WTC11 (cell line): ENCODE results near the gene PNO1. TPM values are rescaled to one million over a fixed set of nuclear protein-coding genes. Genes with fewer than 3 reads are reported as not detected.

Experiments
- ATAC-seq: fragments of 200-7000 bp; cut with Tn5 transposase; 2 replicates; pipeline ENCODE4 v1.10.0; 2021; ENCODE audit warnings: mild to moderate bottlenecking, moderate library complexity
- CTCF ChIA-PET: fragments of 300-600 bp; sonication (Branson Sonifier 250); formaldehyde crosslinking; loops from one replicate; lab custom pipeline; 2021; ENCODE audit warnings: antibody characterized with exemption; lab: Charles Lee
- POLR2A ChIA-PET: fragments of 350-600 bp; sonication (Branson Sonifier 250); formaldehyde crosslinking; loops from one replicate; lab custom pipeline; 2021; ENCODE audit warnings: antibody characterized with exemption; lab: Charles Lee
- DNase-seq: peaks from one replicate; pipeline ENCODE4 v3.0.0; 2021; ENCODE audit warnings: low spot score
- H3K27ac Mint-ChIP-seq: 2 replicates; pipeline ENCODE4 v1.8.0; 2021; ENCODE audit warnings: mixed read lengths
- H3K27me3 Mint-ChIP-seq: 2 replicates; pipeline ENCODE4 v1.8.0; 2021; ENCODE audit warnings: low read depth, mild to moderate bottlenecking, moderate library complexity, mixed read lengths
- H3K36me3 Mint-ChIP-seq: 2 replicates; pipeline ENCODE4 v1.8.0; 2021; ENCODE audit warnings: mixed read lengths
- H3K4me1 Mint-ChIP-seq: 2 replicates; pipeline ENCODE4 v1.8.0; 2022; ENCODE audit warnings: mixed read lengths
- H3K4me3 Mint-ChIP-seq: 2 replicates; pipeline ENCODE4 v1.8.0; 2021; ENCODE audit warnings: mild to moderate bottlenecking, moderate library complexity, mixed read lengths
- H3K9me3 Mint-ChIP-seq: 2 replicates; pipeline ENCODE4 v1.8.0; 2021; ENCODE audit warnings: mixed read lengths
- ATF3 ChIP-seq: sonication (generic); formaldehyde crosslinking; conservative IDR thresholded peaks from 2 replicates; pipeline ENCODE4 v1.8.1; 2022; ENCODE audit warnings: mild to moderate bottlenecking, missing genetic modification reagents
- ERG ChIP-seq: fragments of 250-450 bp; sonication (Bioruptor Pico); IDR thresholded peaks from 2 replicates; pipeline ENCODE4 v1.8.0; 2021; ENCODE audit warnings: mild to moderate bottlenecking
- FOXK1 ChIP-seq: sonication (generic); formaldehyde crosslinking; IDR thresholded peaks from 2 replicates; pipeline ENCODE4 v1.8.0; 2022; ENCODE audit warnings: mild to moderate bottlenecking, moderate library complexity, missing genetic modification reagents
- GRHL2 ChIP-seq: fragments of 250-450 bp; sonication (Bioruptor Pico); IDR thresholded peaks from 2 replicates; pipeline ENCODE4 v1.8.0; 2022; ENCODE audit warnings: mild to moderate bottlenecking, moderate library complexity; ENCODE audit not compliant: insufficient replicate concordance, severe bottlenecking
- GTF2I ChIP-seq: fragments of 250-450 bp; sonication (Bioruptor Pico); conservative IDR thresholded peaks from 2 replicates; pipeline ENCODE4 v1.4.0; 2021; ENCODE audit warnings: mild to moderate bottlenecking
- HMGA2 ChIP-seq: fragments of 250-450 bp; sonication (Bioruptor Pico); IDR thresholded peaks from 2 replicates; pipeline ENCODE4 v1.4.0; 2021; ENCODE audit warnings: mild to moderate bottlenecking, moderate library complexity
- JAZF1 ChIP-seq: fragments of 250-450 bp; sonication (Bioruptor Pico); IDR thresholded peaks from 2 replicates; pipeline ENCODE4 v1.9.0; 2021; ENCODE audit warnings: moderate library complexity, mild to moderate bottlenecking, inconsistent platforms
- KAT7 ChIP-seq: sonication (generic); formaldehyde crosslinking; IDR thresholded peaks from 2 replicates; pipeline ENCODE4 v1.8.1; 2023; ENCODE audit warnings: missing genetic modification reagents, mild to moderate bottlenecking, borderline replicate concordance
- MXD4 ChIP-seq: fragments of 250-450 bp; sonication (Bioruptor Pico); IDR thresholded peaks from 2 replicates; pipeline ENCODE4 v1.8.0; 2021; ENCODE audit warnings: mild to moderate bottlenecking, moderate library complexity, borderline replicate concordance
- NFE2L1 ChIP-seq: sonication (generic); formaldehyde crosslinking; IDR thresholded peaks from 2 replicates; pipeline ENCODE4 v1.8.1; 2023; ENCODE audit warnings: missing genetic modification reagents
- PRRX2 ChIP-seq: fragments of 250-450 bp; sonication (Bioruptor Pico); IDR thresholded peaks from 2 replicates; pipeline ENCODE4 v1.8.0; 2021; ENCODE audit warnings: mild to moderate bottlenecking
- RORB ChIP-seq: fragments of 250-450 bp; sonication (Bioruptor Pico); IDR thresholded peaks from 2 replicates; pipeline ENCODE4 v1.9.0; 2021; ENCODE audit warnings: mild to moderate bottlenecking
- SOX15 ChIP-seq: fragments of 250-450 bp; sonication (Bioruptor Pico); IDR thresholded peaks from 2 replicates; pipeline ENCODE4 v1.9.0; 2021; ENCODE audit warnings: mild to moderate bottlenecking
- TP53 ChIP-seq: sonication (generic); formaldehyde crosslinking; IDR thresholded peaks from 2 replicates; pipeline ENCODE4 v1.8.1; 2023; ENCODE audit warnings: mild to moderate bottlenecking, missing genetic modification reagents
- ZBTB21 ChIP-seq: sonication (generic); formaldehyde crosslinking; IDR thresholded peaks from 2 replicates; pipeline ENCODE4 v1.8.1; 2023; ENCODE audit warnings: mild to moderate bottlenecking, missing genetic modification reagents, borderline replicate concordance
- ZBTB43 ChIP-seq: sonication (generic); formaldehyde crosslinking; IDR thresholded peaks from 2 replicates; pipeline ENCODE4 v1.8.1; 2023; ENCODE audit warnings: mild to moderate bottlenecking, missing genetic modification reagents
- ZNF121 ChIP-seq: sonication (generic); formaldehyde crosslinking; IDR thresholded peaks from 2 replicates; pipeline ENCODE4 v1.8.0; 2023; ENCODE audit warnings: missing genetic modification reagents
- ZNF219 ChIP-seq: sonication (generic); formaldehyde crosslinking; IDR thresholded peaks from 2 replicates; pipeline ENCODE4 v1.8.0; 2023; ENCODE audit warnings: missing genetic modification reagents, mild to moderate bottlenecking, borderline replicate concordance
- ZNF317 ChIP-seq: sonication (generic); formaldehyde crosslinking; IDR thresholded peaks from 2 replicates; pipeline ENCODE4 v1.8.1; 2023; ENCODE audit warnings: low read depth, mild to moderate bottlenecking, moderate library complexity, missing genetic modification reagents, borderline replicate concordance
- ZNF396 ChIP-seq: fragments of 250-450 bp; sonication (Bioruptor Pico); IDR thresholded peaks from 2 replicates; pipeline ENCODE4 v1.8.0; 2021; ENCODE audit warnings: mild to moderate bottlenecking, moderate library complexity, borderline replicate concordance
- ZNF423 ChIP-seq: fragments of 250-450 bp; sonication (Bioruptor Pico); IDR thresholded peaks from 2 replicates; pipeline ENCODE4 v2.1.2; 2022; ENCODE audit warnings: mild to moderate bottlenecking, moderate library complexity
- total RNA-seq: library from RNA; stranded (reverse); gene quantifications from 3 replicates; pipeline ENCODE4 v1.2.3, GENCODE V29; 2021
- TF ChIP-seq, protein P1 (sequence below): sonication (generic); formaldehyde crosslinking; IDR thresholded peaks from 2 replicates; pipeline ENCODE4 v1.8.0; 2022; ENCODE audit warnings: mild to moderate bottlenecking, missing genetic modification reagents
- TF ChIP-seq, protein P2 (sequence below): fragments of 200-600 bp; IDR thresholded peaks from 2 replicates; pipeline ENCODE4 v1.8.0; 2022; ENCODE audit warnings: antibody characterized with exemption

The PNO1 gene
- total RNA-seq, 1 experiment from 2014 or later = 24.0 TPM

DNA sequence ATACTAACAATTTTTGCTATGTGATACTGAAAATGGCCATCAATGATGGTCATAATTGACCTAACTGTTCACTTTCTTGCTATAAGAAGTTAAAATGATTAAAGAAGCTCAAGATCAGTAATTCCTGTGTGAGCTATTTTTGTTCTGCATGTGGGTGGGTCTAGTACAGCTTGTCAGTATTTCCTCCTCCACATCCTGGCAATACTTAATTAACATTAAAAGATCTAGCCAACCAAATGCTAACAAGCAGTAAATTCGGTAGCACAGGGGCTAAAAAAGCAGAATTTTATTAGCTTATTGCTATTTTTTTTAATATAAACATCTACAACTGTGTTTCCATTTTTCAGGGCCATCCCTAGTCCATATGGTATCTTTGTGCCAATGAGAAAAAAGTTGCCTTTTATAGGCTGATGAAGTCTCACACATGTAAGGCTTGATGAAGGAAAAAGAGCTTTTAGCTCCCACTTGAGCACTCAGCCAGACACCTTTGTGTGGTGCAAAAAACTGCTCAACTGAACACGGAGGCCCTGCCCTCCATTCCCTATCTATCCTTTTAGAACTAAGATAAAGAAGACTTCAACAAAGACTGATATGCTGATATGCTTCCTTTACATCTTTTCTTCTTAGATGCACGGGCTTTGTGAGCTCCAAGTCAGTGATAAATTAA is 4.9 kb upstream of the PNO1 start:
- H3K36me3 Mint-ChIP-seq = no peaks in the 10 kb centered on the region
- H3K9me3 Mint-ChIP-seq = no peaks in the 10 kb centered on the region
- POLR2A ChIA-PET = no interaction called here
- TF ChIP-seq RORB (CRISPR knock-in tag) (no peak), ZNF396 (CRISPR knock-in tag) (no peak), JAZF1 (CRISPR knock-in tag) (no peak), ZNF423 (CRISPR knock-in tag) (no peak), GRHL2 (CRISPR knock-in tag) (no peak), HMGA2 (CRISPR knock-in tag) (no peak), ZNF219 (CRISPR knock-in tag) (no peak), TP53 (CRISPR knock-in tag) (no peak), ATF3 (CRISPR knock-in tag) (no peak)
- peaks cover 12% of the 10 kb centered on the region for H3K4me1 Mint-ChIP-seq
- H3K27ac Mint-ChIP-seq = no peak overlapping the region
- DNase-seq (no peak), ATAC-seq (no peak)
- CTCF ChIA-PET = interaction anchor here (1.0 to 2.0 kb wide), 3 partner anchors 16 to 139 kb away, joined by 3 to 11 read pairs (median 4); no protein-coding TSS in a partner anchor
- no peak overlapping the region for H3K4me3 Mint-ChIP-seq
- H3K27me3 Mint-ChIP-seq = no peaks in the 10 kb centered on the region

- H3K27ac Mint-ChIP-seq = no peak overlapping the region
- POLR2A ChIA-PET = interaction anchor here (0.5 kb wide), 1 partner anchor 118 kb away, joined by 3 read pairs; no protein-coding TSS in a partner anchor
- CTCF ChIA-PET = interaction anchor here (1.0 kb wide), 1 partner anchor 34 kb away, joined by 4 read pairs; no protein-coding TSS in a partner anchor
These were observed 2.1 kb upstream of the PNO1 start for GRCh38 chr2:68155618-68156017.

More at GRCh38 chr2:68155618-68156017, 2.1 kb upstream of the PNO1 start:
- no peak for DNase-seq
- ATAC-seq = no peak
- Mint-ChIP-seq H3K4me1 (peaks cover 20% of the 10 kb centered on the region), H3K4me3 (peak overlapping the region; percentile 96), H3K9me3 (no peaks in the 10 kb centered on the region), H3K27me3 (no peaks in the 10 kb centered on the region), H3K36me3 (peaks cover 9% of the 10 kb centered on the region)
- TF ChIP-seq PRRX2 (CRISPR knock-in tag) (no peak), SOX15 (CRISPR knock-in tag) (no peak), ZBTB43 (CRISPR knock-in tag) (no peak), ZNF317 (CRISPR knock-in tag) (no peak), FOXK1 (CRISPR knock-in tag) (no peak), ZNF121 (CRISPR knock-in tag) (no peak), GTF2I (CRISPR knock-in tag) (no peak), NFE2L1 (CRISPR knock-in tag) (no peak), KAT7 (CRISPR knock-in tag) (no peak), ZBTB21 (CRISPR knock-in tag) (no peak), GRHL2 (CRISPR knock-in tag) (no peak), ERG (CRISPR knock-in tag) (no peak), MXD4 (CRISPR knock-in tag) (no peak), ZNF423 (CRISPR knock-in tag) (no peak), RORB (CRISPR knock-in tag) (no peak)
- TF ChIP-seq, protein P1, sequence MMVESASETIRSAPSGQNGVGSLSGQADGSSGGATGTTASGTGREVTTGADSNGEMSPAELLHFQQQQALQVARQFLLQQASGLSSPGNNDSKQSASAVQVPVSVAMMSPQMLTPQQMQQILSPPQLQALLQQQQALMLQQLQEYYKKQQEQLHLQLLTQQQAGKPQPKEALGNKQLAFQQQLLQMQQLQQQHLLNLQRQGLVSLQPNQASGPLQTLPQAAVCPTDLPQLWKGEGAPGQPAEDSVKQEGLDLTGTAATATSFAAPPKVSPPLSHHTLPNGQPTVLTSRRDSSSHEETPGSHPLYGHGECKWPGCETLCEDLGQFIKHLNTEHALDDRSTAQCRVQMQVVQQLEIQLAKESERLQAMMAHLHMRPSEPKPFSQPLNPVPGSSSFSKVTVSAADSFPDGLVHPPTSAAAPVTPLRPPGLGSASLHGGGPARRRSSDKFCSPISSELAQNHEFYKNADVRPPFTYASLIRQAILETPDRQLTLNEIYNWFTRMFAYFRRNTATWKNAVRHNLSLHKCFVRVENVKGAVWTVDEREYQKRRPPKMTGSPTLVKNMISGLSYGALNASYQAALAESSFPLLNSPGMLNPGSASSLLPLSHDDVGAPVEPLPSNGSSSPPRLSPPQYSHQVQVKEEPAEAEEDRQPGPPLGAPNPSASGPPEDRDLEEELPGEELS (CRISPR knock-in tag) = no peak
- TF ChIP-seq, protein P2, sequence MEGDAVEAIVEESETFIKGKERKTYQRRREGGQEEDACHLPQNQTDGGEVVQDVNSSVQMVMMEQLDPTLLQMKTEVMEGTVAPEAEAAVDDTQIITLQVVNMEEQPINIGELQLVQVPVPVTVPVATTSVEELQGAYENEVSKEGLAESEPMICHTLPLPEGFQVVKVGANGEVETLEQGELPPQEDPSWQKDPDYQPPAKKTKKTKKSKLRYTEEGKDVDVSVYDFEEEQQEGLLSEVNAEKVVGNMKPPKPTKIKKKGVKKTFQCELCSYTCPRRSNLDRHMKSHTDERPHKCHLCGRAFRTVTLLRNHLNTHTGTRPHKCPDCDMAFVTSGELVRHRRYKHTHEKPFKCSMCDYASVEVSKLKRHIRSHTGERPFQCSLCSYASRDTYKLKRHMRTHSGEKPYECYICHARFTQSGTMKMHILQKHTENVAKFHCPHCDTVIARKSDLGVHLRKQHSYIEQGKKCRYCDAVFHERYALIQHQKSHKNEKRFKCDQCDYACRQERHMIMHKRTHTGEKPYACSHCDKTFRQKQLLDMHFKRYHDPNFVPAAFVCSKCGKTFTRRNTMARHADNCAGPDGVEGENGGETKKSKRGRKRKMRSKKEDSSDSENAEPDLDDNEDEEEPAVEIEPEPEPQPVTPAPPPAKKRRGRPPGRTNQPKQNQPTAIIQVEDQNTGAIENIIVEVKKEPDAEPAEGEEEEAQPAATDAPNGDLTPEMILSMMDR = no peak
